A673 (cell line): ENCODE results near the gene SAAL1. TPM values are rescaled to one million over a fixed set of nuclear protein-coding genes. Genes with fewer than 3 reads are reported as not detected.

Experiments
- BruUV-seq: library from RNA; stranded (reverse); fragments of 400-500 nt; replicated peaks from 2 replicates; lab custom pipeline; 2021; lab: Mats Ljungman, UMichigan
- CTCF ChIA-PET: fragments of 300-600 bp; sonication (Branson Sonifier 250); formaldehyde crosslinking; loops from one replicate; lab custom pipeline; 2022; ENCODE audit warnings: antibody characterized with exemption; lab: Charles Lee
- POLR2A ChIA-PET: fragments of 300-600 bp; sonication (Branson Sonifier 250); formaldehyde crosslinking; loops from one replicate; lab custom pipeline; 2022; ENCODE audit warnings: antibody characterized with exemption; ENCODE audit not compliant: low non-redundant PET; lab: Charles Lee
- DNase-seq: peaks from one replicate; pipeline ENCODE4 v3.0.0-alpha.2; 2015; ENCODE audit warnings: low spot score
- H3K27ac ChIP-seq: fragments of 200-600 bp; sonication (generic); 2 replicates; pipeline ENCODE4 v1.5.1; 2016; ENCODE audit warnings: mixed run types, low read depth, mild to moderate bottlenecking, mixed read lengths, antibody characterized with exemption, low read length; ENCODE audit not compliant: poor library complexity, severe bottlenecking
- H3K27me3 ChIP-seq: fragments of 200-600 bp; sonication (generic); replicated peaks from 2 replicates; pipeline ENCODE4 v1.6.1; 2017; ENCODE audit warnings: mixed run types, low read depth, mild to moderate bottlenecking, mixed read lengths, antibody characterized with exemption, low read length; ENCODE audit not compliant: insufficient read depth, poor library complexity
- H3K36me3 ChIP-seq: fragments of 200-600 bp; sonication (generic); 2 replicates; pipeline ENCODE4 v1.6.1; 2016; ENCODE audit warnings: mixed run types, mild to moderate bottlenecking, mixed read lengths, antibody characterized with exemption, low read length; ENCODE audit not compliant: insufficient read depth, poor library complexity, severe bottlenecking
- H3K4me1 ChIP-seq: fragments of 200-600 bp; sonication (generic); 2 replicates; pipeline ENCODE4 v1.6.1; 2017; ENCODE audit warnings: mixed run types, mild to moderate bottlenecking, mixed read lengths, antibody characterized with exemption, low read length; ENCODE audit not compliant: insufficient read depth, poor library complexity, severe bottlenecking
- H3K4me3 ChIP-seq: fragments of 200-600 bp; sonication (generic); 2 replicates; pipeline ENCODE4 v1.5.1; 2016; ENCODE audit warnings: low read depth, mixed run types, mild to moderate bottlenecking, mixed read lengths, low read length; ENCODE audit not compliant: poor library complexity, severe bottlenecking
- H3K9me3 ChIP-seq: fragments of 200-600 bp; sonication (generic); 2 replicates; pipeline ENCODE4 v1.6.1; 2016; ENCODE audit warnings: mixed run types, low read depth, mild to moderate bottlenecking, mixed read lengths, antibody characterized with exemption, low read length; ENCODE audit not compliant: poor library complexity, severe bottlenecking
- EZH2 ChIP-seq: fragments of 200-600 bp; sonication (generic); IDR thresholded peaks from 2 replicates; pipeline ENCODE4 v1.6.1; 2017; ENCODE audit warnings: borderline replicate concordance, low read depth, mild to moderate bottlenecking, mixed read lengths, antibody characterized with exemption, low read length; ENCODE audit not compliant: poor library complexity, severe bottlenecking
- intact Hi-C: fragments of 100-400 bp; cut with micrococcal nuclease; formaldehyde crosslinking; loops from one replicate; pipeline ENCODE4 v1.10.0; 2022; ENCODE audit not compliant: unreplicated experiment
- total RNA-seq: library from RNA; stranded (reverse); gene quantifications from 2 replicates; pipeline ENCODE4 v1.2.3, GENCODE V29; 2021
- TF ChIP-seq, protein P1 (sequence below): fragments of 300-800, 200-600 bp; sonication (generic); conservative IDR thresholded peaks from 2 replicates; pipeline ENCODE4 v1.5.1; 2017; ENCODE audit warnings: low read depth, mild to moderate bottlenecking, antibody characterized with exemption, low read length, moderate library complexity, mixed read lengths

SAAL1 gene
- total RNA-seq, 1 experiment from 2014 or later, result 39.5 TPM

GRCh38 chr11:18106688-18107087 lies 806 bp upstream of the SAAL1 start:
- no peak for DNase-seq
- H3K4me3 ChIP-seq, result no peak overlapping the region

DNA sequence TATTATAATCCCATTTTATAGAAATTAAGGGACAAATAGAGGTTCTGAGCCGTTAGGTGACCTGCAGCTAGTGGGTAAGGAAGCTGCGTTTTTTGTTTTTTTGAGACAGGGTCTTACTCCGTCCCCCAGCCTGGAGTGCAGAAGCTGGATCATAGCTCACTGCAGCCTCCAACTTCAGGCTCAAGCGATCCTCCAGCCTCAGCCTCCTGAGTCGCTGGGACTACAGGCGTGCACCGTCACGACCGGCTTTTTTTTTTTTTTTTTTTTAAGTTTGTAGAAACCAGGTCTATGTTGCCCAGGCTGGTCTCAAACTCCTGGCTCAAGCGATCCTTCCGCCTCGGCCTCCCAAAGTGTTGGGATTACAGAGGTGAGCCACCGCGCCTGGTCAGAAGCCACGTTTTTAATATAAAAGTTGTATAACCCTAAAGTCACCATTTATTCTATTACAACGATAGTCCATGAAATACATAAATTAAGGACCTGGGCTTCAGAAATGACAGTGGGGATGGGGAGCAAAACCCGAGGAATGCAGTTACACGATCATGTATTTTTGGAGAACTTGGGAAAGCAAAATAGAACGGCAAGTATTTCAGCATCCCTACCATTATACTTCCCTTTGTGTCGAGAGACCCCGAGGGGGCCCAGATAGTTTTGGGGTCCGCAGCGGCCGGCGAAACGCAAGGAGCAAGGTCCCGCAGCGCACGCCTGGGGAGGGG lies 638 bp downstream of the SAAL1 start:
- peak overlapping the region; percentile 74 for H3K27ac ChIP-seq
- no peaks in the 10 kb centered on the region for H3K27me3 ChIP-seq
- H3K36me3 ChIP-seq, result peaks cover 12% of the 10 kb centered on the region
- intact Hi-C loops, result no loop called here
- no peaks in the 10 kb centered on the region for H3K4me1 ChIP-seq
- POLR2A ChIA-PET, result no interaction called here
- TSS peak; percentile 36 for BruUV-seq
- TF ChIP-seq, protein P1, sequence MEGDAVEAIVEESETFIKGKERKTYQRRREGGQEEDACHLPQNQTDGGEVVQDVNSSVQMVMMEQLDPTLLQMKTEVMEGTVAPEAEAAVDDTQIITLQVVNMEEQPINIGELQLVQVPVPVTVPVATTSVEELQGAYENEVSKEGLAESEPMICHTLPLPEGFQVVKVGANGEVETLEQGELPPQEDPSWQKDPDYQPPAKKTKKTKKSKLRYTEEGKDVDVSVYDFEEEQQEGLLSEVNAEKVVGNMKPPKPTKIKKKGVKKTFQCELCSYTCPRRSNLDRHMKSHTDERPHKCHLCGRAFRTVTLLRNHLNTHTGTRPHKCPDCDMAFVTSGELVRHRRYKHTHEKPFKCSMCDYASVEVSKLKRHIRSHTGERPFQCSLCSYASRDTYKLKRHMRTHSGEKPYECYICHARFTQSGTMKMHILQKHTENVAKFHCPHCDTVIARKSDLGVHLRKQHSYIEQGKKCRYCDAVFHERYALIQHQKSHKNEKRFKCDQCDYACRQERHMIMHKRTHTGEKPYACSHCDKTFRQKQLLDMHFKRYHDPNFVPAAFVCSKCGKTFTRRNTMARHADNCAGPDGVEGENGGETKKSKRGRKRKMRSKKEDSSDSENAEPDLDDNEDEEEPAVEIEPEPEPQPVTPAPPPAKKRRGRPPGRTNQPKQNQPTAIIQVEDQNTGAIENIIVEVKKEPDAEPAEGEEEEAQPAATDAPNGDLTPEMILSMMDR, result no peak
- no peak for TF ChIP-seq EZH2
- DNase-seq, result no peak
- CTCF ChIA-PET, result interaction anchor here (0.7 to 1.7 kb wide), 2 partner anchors 10 kb away, joined by 3 to 9 read pairs; no protein-coding TSS in a partner anchor
- no peaks in the 10 kb centered on the region for H3K9me3 ChIP-seq
- H3K4me3 ChIP-seq, result peak overlapping the region; percentile 93

More at GRCh38 chr11:18106688-18107087, 806 bp upstream of the SAAL1 start:
- Histone ChIP-seq H3K27me3 (no peaks in the 10 kb centered on the region), H3K36me3 (peaks cover 12% of the 10 kb centered on the region), H3K4me1 (no peaks in the 10 kb centered on the region), H3K27ac (no peak overlapping the region), H3K9me3 (no peaks in the 10 kb centered on the region)
- POLR2A ChIA-PET, result no interaction called here
- CTCF ChIA-PET, result interaction anchor here (0.6 to 1.7 kb wide), 3 partner anchors 8 to 97 kb away, joined by 3 to 9 read pairs (median 3); no protein-coding TSS in a partner anchor
- intact Hi-C loops, result no loop called here
- BruUV-seq, result no TSS peak
- TF ChIP-seq, protein P1, result no peak
- no peak for TF ChIP-seq EZH2

DNA sequence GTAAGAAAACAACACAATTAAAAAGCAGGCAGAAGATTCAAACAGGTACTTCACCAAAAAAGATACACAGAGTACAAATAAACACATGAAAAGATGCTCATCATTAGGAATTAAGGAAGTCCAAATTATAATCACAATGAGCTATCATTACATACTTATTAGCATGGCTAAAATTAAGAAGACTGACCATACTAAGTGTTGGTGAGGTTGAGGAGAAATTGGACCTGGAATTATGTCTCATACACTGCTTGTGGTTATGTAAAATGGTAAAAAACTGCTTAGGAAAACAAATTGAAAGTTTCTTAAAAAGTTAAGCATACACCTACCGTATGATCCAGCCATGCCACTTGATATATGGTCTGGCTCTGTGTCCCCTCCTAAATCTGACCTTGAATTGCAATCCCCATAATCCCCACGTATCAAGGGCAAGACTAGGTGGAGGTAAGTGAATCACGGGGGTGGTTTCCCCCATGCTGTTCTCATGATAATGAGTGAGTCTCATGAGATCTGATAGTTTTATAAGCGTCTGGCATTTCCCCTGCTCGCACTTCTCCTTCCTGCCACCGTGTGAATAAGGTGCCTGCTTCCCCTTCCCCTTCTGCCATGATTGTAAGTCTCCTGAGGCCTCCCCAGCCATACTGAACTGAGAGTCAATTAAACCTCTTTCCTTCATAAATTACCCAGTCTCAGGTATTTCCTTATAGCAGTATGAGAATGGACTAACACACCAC lies 4.8 kb downstream of the SAAL1 start:
- no peaks in the 10 kb centered on the region for H3K9me3 ChIP-seq
- CTCF ChIA-PET, result no interaction called here
- POLR2A ChIA-PET, result no interaction called here
- no peak overlapping the region for H3K4me3 ChIP-seq
- no peak overlapping the region for H3K27ac ChIP-seq
- intact Hi-C loops, result no loop called here
- H3K36me3 ChIP-seq, result peaks cover 20% of the 10 kb centered on the region
- DNase-seq, result no peak
- H3K4me1 ChIP-seq, result no peaks in the 10 kb centered on the region
- TF ChIP-seq, protein P1, result no peak
- no peak for TF ChIP-seq EZH2
- no TSS peak for BruUV-seq
- no peaks in the 10 kb centered on the region for H3K27me3 ChIP-seq
